HG03097 (cell line): ENCODE data around the gene GALNT18.

Experiments used
- ATAC-seq: cut with Tn5 transposase; IDR thresholded peaks from one replicate; pipeline ENCODE4 v1.9.1; 2021; ENCODE audit not compliant: unreplicated experiment, low FRiP score

Gene GALNT18

DNA sequence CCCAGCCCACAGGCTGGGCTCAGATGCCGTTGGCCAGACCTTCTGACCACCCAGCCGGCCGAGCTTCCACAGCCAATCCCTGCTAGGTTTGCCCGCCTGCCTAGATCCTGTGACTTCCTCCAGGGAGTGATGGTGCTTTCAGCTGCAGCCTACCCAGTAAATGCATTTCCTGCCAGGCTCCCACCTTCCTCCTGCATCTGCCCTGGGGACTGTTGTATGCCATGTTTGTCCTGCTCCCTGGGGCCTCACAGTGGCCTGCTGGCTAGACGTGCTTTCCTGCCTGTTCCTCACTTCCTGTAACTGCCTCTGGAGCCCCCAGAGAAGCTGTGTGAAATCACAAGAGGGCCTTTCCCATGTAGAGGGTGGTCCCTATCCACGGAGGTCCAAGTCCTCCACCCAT lies 86.2 kb downstream of the GALNT18 start:
- ATAC-seq, result no peak

GRCh38 chr11:11534981-11535380 lies 86.8 kb downstream of the GALNT18 start:
- ATAC-seq, result no peak

DNA sequence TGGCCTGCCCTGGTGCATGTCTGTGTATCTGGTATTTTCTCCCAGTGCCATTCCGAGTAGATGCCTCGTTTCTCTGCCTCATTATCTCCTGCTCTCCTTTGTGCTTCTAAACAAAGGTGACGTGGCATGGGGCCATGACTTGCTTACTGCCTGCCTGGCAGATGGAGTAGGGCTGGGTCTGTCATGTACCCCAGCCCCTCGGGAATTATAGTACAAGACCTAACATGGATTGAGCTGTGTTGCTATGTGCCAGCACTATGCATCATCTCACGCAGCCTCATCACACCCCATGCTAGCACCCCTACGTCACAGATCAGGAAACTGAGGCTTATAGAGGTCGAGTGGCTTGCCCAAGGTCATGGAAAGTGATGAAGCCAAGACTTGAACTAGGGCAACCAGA lies 88.1 kb downstream of the GALNT18 start:
- ATAC-seq, result no peak

DNA sequence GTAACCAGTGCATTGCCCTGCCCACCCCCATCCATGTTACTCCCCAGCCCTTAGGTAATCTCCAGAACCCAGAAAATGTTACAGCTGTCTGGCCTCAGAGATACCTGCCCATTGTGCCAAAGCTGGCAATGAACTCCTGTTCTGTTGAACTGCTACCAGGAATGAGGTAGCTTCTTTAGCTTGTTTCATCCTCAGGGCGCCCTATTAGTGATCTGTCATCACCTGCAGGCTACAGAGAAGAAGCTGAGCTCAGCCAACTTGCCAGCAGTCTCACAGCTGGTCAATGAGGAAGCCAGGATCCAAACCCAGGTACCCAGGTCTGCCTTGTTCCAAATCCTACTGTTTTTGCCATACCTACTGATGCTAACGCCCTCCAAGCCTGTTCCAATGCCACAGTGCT lies 88.7 kb downstream of the GALNT18 start:
- ATAC-seq, result no peak

- no peak for ATAC-seq
Observed at GRCh38 chr11:11532574-11532973, 89.2 kb downstream of the GALNT18 start.

- ATAC-seq, result no peak
Observed at GRCh38 chr11:11531131-11531908, 90.5 kb downstream of the GALNT18 start.

GRCh38 chr11:11528986-11529385 lies 92.8 kb downstream of the GALNT18 start:
- ATAC-seq, result no peak

GRCh38 chr11:11525283-11525682 lies 96.5 kb downstream of the GALNT18 start:
- ATAC-seq, result no peak

GRCh38 chr11:11524436-11525061 lies 97.3 kb downstream of the GALNT18 start:
- no peak for ATAC-seq

- no peak for ATAC-seq
Observed at GRCh38 chr11:11522591-11522990, 99.2 kb downstream of the GALNT18 start.

DNA sequence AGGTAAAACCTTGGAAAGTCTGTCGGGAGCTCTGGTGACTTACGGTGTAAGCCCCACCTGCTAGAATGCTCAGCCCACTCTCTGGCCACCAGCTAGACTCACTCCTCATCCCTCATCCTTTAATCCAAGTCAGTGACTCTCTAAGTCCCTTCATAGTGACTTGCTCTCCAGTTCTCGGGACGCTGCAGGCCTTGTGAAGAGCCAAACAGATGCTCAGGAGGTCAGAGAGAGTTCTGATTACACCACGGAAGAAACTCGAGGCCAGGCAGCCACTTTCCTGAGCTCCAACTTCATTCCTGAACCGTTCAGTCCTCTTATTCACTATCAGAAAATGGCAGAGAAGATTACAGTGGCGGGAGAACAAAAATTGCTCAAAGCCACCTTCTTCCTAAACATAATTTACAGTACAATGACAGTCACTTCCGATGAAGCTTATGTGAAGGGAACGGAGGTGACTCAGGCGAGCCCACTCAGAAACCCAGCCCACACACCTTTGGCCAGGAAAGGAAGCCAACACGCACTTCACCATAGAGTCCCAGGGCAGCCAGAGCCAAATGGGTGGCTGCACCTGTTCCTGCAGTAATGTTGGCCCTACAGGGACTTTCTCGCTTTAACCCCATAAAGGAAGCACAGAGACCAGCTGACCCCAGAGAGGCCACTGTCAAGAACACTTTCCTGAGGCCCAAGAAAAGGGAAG lies 100.4 kb downstream of the GALNT18 start:
- no peak for ATAC-seq

DNA sequence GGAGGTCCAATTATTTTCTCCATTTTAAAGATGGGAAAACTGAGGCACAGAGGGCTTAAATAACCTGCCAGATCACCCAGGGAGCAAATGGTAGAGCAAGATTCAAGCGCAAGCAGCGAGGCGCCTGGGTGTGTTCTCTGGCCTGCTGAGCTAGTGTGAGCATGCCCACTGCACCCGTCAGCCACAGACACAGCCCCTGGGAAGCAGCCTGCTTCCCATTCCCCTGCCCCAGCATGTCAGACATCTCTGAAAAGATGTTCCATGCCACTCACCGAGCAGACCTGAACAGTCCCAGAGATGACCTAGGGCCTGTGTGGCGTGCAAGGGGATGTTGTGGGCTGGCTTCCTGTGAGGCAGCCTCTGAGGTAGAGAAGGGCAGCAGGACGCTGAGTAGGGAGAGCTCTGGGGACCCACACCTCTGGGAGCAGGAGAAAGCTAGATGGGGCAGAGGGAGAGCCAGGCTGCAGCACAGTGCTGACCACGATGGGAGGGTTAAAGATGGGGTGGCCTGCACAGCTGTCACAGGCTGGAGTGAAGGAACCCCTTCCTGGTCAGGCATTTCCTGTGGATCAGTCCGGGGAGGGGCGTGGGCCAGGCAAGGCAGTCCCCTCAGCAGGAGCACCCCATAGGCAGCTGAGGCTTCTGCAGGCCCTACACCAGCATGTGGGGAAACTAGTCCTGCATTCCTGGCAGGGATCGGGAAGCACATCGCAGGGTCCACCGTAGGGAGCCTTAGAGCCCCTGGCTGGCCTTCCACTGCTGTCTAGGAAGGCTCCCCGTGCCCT lies 101.4 kb downstream of the GALNT18 start:
- ATAC-seq, result no peak

DNA sequence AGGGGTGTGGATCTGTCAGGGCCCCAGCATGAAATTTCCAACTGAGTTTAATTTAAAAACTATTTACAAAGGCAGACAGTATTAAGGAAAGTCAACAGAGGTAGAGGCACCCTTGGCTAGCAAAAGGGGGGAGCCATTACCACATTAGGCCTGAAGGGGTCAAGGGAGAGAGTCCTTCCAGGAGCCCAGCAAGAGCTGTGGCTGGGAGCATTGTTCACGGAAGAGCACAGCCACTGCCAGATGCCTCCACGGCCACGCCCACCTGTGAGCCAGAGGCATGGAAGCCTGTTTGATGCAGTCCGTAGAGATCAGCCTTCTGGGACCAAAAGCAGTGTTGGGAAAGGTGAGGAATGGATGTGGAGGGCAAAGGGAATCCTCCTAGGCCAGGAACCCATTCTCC lies 102.6 kb downstream of the GALNT18 start:
- no peak for ATAC-seq

DNA sequence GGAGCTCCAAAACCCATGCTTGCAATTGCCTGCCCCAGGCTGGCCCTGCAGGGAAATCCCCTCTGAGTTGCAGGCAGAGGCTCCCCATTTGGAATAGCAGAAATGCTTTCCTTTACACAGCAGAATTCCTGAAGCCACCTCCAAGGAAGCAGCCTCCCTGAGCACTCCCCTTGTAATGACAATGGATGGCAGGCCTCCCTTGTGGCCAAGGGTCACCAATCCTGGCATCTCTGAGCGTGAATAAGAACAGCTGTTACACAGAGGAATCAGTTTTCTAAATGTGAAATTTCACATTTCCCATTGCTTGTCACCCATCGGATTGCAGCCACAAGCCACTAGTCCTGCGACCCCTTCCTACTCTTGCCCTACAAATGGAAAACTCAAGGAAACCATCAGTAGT lies 107.6 kb downstream of the GALNT18 start:
- ATAC-seq, result no peak

DNA sequence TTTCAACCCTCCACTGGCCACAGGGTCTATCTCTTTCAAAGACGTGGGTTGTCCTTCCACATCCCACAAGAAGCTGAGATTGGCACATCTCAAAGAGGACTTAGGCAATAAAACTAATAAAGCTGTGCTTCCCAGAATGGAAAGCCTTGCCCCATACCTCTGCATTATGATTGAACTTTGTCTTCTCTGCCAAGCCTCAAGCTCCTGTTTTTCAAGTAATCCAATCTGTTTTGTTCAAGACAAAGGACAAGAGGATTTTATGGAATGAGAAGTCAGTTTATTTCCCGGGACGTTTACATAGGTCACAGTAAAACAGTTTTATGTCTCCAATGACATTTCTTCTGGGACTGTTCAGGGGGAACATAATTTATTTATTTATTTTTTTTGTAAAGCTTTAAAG lies 108.4 kb downstream of the GALNT18 start:
- ATAC-seq, result no peak

DNA sequence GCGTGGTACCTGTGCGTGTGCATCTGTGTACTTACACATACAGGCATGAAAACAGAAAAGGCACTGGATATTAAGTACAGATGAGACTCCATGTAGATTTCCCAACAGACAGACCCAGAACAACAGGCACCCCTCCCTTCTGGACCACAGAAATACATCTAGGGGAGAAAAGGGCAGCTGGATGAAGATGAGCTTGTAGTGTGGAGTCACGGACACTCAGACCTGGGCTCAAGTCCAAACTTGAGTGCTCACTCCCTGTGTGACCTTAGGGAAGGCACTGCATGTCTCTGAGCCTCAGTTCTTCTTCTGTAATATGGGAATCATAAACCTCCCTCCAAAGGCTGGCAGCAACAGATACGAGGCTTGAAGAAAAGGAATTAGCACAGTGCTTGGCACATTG lies 108.9 kb downstream of the GALNT18 start:
- ATAC-seq, result no peak

DNA sequence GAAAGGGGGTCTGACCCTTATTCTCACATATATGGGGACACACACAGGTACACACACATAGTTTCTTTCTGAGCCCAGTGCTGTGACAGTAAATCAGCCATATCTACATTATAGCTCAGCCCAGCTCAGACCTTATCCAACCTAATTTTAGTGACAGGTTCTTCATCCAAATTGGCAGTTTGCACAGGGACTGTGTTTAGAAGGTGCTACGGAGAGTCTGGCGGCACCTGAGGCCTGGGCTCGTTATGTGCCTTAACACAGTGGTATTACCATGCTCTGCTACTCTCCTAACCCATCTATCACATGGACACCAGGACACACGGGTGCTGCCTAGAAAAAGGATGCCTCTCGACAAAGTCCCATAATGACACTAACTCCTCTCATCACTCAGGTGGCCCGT lies 109.3 kb downstream of the GALNT18 start:
- no peak for ATAC-seq

- no peak for ATAC-seq
Observed at GRCh38 chr11:11512090-11512489, 109.7 kb downstream of the GALNT18 start.

DNA sequence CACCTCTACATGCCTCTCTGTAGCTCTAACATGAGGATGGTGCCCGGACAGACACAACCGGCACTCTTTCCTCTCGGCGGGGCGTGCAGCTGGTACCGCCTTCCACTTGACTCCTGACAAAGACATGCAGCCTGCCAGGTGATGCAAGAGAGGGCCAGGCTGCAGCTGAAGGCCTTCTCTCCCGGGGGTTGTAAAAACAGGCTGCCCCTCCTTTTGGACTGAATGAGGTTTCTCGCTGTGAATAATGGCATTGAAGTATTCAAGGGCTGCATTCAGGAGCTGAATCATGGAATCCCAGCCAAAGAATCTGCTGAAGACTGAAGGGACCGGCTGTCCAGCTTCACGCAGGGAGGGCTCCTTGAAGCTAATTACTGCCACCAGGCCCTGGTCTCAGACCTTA lies 110.9 kb downstream of the GALNT18 start:
- no peak for ATAC-seq

- ATAC-seq, result no peak
Observed at GRCh38 chr11:11505692-11506091, 116.1 kb downstream of the GALNT18 start.

DNA sequence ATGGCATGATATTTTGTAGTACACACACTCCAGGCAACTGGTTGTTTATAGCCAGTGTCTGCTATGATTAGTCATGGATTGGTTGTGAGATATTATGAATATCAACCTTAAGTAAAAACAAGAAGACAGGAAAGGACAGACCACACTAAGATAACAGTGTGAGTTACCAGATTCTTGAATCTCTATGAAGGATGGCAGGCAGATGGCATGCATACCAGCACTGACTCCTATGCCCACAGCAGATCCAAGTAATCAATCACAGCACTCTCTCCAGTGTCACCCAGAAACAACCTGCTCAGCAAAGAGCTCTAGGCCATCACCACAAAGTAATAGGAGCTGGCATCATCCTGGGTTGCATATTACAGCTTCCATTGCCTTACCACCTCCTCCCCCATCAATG lies 116.6 kb downstream of the GALNT18 start:
- ATAC-seq, result no peak
